HS-5 (cell line): ENCODE measurements around the gene TPBGL.

Experiments
- DNase-seq: peaks from one replicate; pipeline ENCODE4 v3.0.0-alpha.2; 2012; ENCODE audit warnings: low read depth

The TPBGL gene

DNA sequence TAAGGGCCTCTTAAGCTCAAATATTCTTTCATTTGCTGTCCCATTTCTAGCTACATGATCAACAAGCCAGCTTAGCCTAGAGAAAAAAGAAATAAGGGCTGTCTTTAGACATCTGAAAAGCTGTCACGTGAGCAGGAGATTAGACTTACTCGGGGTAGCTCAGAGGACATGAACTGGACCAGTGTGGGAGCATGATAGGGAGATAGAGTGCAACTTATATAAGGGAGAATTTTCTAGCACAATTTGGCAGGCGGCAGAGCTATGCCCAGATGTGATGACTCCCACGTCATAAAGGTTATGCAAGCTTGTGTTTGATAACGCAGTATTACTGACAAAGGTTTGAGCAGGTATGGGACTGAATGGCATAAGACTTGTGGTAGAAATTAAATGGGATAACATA lies 28.2 kb upstream of the TPBGL start:
- DNase-seq: no peak

- DNase-seq: peak; percentile 15
These were observed 26.2 kb upstream of the TPBGL start for GRCh38 chr11:75214411-75214821.

DNA sequence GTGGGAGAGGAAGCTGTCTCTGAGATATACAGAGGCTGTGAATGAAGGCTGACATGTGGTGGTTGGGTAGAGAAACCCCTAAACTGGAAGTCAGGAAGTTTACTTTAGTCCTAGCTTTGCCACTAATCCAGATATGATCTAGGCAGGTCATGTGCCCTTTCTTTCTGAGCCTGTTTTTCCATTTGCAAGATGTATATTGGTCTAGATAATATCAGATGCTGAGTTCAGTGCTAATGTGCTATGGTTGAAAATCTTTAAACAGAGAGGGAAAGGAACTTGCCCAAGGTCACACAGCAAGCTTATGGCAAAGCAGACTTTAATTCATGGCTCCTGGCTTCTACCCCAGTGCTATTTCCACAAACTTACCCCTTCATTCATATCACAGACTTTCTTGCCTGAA lies 25.7 kb upstream of the TPBGL start:
- no peak for DNase-seq

GRCh38 chr11:75219869-75220268 lies 20.7 kb upstream of the TPBGL start:
- DNase-seq: no peak

DNA sequence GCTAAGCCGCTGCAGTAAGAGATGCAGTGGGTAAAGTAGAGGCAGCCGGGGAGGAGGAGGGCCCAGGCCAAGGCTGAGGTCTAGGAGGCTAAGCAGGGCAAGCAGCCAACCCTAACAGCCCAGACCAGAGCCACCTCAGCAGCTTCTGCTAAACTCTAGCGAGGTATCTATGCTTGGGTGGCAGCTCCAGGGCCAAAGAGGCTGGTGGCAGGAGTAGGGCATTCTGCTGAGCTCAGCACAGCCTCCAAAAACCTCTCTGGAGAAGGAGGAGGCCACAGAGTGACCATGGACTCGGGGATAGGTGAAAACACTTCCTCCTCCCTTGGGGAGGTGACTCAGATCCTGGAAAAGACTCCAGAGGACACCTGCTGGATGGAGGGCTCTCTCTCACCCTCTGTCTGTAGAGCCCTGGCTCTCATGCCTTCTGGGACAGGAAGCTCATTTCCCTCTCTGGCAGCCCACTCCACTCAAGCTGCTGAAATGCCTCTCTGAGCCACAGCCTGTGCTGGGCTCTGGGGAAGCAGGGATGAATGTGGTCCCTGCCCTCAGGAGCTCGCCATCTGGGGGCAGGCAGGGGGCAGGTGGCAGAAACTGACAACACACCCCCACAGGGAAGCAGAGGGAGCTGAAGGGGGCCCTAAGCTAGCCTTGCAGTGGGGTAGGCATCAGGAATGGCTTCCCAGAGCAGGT lies 16.5 kb upstream of the TPBGL start:
- DNase-seq: no peak

DNA sequence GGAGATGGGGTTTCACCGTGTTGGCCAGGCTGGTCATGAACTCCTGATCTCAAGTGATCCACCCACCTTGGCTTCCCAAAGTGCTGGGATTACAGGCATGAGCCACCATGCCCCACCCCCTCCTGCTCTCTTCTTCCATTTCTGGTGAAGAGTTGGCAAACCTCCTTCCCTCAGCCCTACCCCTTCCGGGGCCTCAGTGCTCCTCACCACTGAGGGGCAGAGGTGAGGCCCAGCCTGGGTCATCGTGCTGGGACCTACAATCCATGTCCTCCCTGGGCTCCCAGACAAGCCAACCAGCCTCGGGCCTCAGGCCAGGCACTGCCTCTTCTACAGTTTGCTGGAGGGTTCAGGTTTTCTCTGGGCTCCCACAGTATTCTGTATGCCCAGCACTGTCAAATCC lies 14.8 kb upstream of the TPBGL start:
- DNase-seq: no peak

DNA sequence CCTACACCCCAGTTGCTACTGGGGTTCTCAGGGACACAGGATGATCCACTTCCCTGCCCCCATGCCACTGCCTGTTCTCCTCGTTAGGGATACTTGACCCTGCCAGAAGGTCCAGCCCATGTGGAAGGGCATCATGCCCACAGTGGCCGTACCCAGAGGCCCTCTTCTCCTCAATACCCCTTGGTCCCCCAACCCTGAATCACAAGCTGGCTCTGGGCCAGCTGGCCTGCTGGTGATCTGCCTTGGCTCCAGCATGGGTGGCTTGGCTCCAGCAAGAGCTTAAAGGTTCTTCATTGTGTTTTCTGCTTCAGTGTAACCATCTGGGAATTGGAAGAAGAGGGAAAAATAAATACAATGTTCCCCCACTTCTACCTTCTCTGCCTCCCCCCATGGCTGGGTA lies 11.1 kb upstream of the TPBGL start:
- no peak for DNase-seq

DNA sequence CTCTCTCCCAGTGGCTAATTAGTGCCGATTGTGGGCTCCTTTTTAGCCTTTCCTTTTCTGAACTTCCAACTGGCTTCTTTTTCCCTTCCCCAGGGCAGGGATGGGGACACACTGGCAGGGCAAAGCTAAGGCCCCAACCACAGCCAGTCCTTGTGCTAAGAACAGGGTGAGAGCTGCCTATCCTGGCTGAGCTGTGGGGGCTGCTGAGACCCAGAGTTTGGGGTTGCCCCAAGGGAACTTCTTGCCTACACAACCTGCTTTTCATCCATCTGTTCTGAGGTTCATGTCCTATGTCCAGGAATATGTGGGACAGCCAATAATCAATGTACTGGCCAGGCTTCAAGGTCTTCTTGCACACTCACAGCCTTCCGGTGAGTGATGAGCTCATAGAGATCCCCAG lies 10.0 kb upstream of the TPBGL start:
- DNase-seq: no peak

DNA sequence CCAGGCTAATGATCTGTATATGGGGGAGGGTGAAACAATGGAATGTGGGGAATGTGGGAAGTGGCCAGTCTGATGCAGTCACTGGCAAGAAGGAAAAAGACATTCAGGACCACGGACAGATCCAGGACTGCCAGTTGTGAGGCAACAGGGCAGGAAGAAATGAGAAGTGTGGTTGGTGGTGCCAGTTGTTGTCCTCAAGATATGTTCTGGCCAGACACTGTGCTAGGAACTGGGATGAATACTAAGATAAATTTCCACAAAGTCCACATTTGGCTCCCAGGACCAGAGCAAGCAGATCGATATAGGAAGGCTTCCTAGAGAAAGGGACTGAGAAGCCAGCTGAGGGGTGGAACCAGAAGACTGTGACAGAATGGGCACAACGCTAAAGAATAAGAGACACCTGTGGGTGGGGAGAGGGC lies 6.8 kb upstream of the TPBGL start:
- DNase-seq: no peak

GRCh38 chr11:75236062-75236461 lies 4.5 kb upstream of the TPBGL start:
- DNase-seq: no peak

GRCh38 chr11:75237050-75237449 lies 3.5 kb upstream of the TPBGL start:
- no peak for DNase-seq

DNA sequence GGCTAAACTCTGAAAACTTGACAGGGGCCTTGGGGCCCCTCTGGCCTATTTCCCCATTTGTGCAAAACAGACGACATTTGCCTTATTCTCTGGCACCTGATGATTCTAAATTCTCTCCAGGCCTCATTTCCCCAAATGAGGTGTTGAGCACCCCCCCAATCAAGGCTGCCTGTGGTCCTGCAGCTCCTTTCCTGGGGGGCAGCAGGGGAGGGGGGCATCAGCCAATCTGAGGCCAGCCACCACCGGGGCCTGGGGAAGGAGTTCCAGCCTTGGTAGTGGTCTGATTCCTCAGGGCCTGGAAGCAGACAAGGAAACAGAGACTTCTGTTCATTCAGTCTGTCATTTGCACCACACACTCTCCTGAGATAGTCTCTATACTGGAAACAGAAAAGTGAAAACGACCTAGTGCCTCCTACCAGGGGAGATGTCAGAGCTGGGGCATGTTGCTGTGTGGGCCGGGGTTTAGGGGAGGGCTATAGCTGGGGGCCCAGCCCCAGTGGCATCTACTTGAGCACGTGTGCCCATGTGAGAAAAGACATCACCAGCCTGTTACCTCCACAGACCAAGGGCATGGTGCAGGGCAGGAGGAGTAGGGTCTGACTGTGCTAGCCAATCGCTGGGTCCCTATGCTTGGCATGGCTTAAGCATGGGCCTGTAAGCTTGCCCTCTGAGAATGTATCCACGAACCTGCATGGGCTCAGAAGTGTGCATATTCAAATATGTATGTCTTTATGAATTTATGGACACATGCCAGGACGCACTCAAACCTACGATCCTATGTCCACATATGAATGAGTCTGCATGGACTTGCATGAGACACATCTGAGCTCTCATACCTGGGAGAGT lies 1.8 kb upstream of the TPBGL start:
- DNase-seq: no peak

DNA sequence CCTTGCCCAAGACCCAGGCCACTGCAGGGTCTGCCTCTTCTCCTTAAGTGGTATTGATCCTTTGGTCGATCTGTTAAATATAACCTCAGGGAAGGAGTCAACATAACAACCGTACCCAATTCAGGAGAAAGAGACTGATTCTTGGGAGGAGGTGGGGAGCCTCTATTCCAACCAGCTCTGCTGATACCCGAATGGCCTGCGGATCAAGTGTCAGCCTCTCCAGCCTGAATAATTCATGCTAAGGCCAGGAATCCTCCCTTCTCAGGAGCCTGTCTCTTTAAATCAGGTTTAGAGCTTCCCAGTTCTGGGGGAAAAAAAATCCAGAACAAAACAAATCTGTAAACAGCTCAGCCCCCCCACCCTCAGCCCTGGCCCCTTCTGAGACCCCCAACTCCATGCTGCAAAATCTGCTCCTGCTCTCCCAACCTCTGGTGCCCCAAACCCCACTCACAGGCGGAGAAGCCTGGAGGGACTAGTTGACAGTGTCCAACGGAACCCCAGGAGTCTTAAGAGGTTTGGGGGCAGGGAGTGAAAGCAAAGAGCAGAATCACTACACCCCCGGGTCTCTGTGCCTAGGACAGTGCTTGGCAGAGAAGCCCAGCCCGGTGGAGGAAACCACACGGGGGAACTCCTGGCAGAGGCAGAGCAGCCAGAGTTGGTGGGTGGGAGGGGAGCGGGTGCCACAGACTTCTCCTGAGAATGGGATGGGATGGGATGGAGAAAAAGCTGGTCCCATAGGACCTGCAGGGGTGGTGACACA lies 863 bp upstream of the TPBGL start:
- DNase-seq: no peak

- DNase-seq: peak; percentile 69
These were observed 697 bp downstream of the TPBGL start for GRCh38 chr11:75241036-75241905.

- no peak for DNase-seq
These were observed 1.5 kb downstream of the TPBGL start for GRCh38 chr11:75241906-75242644.

- DNase-seq: no peak
These were observed 2.4 kb downstream of the TPBGL start for GRCh38 chr11:75242722-75243600.

DNA sequence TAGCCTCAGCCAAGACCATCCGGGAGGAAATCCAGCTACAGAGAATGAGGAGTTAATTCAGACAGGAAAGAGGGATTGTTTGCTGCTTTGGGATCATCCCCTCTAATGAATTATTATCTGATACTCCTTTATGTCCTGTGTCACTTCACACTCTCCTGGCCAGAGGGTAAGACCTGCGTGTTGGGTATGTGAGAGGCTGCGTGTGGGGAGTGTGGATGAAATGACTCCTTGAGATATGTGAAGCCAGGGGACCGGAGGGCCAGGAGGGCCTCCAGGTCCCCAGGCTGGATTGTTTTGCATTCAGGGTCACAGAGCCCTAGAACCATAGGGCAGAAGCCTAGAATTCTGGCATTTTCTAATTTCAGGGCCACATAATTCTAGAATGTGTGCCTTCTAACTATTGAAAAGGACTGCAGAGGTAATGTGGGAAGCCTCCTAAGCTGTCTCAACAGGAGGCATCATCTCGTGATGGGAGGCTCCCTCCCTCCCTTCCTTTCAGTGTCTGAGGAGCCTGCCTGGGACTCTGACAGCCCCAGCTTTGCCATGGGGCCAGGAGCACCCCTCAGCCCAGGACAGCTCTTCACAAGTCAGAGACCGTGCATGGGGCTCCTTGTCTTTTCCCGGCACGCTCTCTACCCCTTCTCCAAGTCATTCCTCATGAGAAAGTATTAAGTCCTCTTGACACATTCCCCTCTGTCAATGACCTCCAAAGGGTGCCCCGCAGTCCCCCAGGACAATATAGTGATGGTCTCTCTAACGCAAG lies 3.7 kb downstream of the TPBGL start:
- no peak for DNase-seq

DNA sequence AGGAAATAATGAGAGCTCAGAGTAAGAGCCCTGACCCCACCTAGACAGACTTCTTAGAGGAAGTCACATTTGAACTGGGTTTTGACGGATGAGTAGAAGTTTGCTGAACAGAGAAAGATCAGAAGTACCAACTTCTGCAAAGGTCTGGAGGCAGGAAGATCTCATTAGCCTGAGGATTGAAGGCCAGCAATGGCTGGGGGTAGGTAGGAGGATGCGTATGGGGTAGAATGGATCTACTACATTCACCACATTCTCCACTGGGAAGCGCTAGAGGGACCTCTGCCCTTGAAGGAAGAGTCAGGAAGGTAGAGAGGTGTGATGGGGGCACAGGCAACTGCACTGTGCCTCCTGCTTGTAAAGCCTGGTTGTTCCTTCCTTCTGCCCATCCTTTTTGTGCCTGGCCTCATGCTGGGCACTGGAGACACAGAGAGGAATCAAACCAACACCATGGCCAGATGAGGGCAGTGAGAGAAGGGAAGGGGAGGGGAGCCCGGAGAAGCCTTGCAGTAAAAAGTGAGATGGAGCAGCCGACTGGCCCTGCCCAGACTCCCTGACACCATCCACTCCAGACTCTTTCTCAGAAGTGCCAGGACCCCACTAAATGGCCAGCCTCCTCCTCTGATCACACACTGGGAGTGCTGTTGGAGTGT lies 4.9 kb downstream of the TPBGL start:
- DNase-seq: no peak
